Transverse colon (tissue), 4 donors: ENCODE results near the gene EFEMP1.

ENCODE experiments used
- EP300 ChIP-seq: sonication (generic); formaldehyde crosslinking; IDR thresholded peaks from one replicate; pipeline ENCODE4 v1.6.1; 2017; ENCODE audit warnings: antibody characterized with exemption, low read depth
- POLR2A ChIP-seq: fragments of 450-650 bp; IDR thresholded peaks from one replicate; pipeline ENCODE4 v1.6.1; 2016; ENCODE audit warnings: antibody characterized with exemption, mild to moderate bottlenecking, moderate library complexity
- POLR2AphosphoS5 ChIP-seq, 3 donors: sonication (generic); formaldehyde crosslinking; IDR thresholded peaks; one replicate each; pipeline ENCODE4 v1.6.1; 2016; ENCODE audit warnings: antibody characterized with exemption in 3 of 3
- TF ChIP-seq, protein P1 (sequence below), 5 experiments: fragments of 200-600 bp in 3 of 5; fragments of 450-650 bp in 2 of 5; sonication (generic) in 3 of 5; IDR thresholded peaks; 1 replicate in 2 of 5; 2 replicates in 3 of 5; pipeline ENCODE4 v1.5.1; 2016 to 2017; ENCODE audit warnings: antibody characterized with exemption in 5 of 5, inconsistent platforms in 3 of 5, mild to moderate bottlenecking in 2 of 5, moderate library complexity in 1 of 5

DNA sequence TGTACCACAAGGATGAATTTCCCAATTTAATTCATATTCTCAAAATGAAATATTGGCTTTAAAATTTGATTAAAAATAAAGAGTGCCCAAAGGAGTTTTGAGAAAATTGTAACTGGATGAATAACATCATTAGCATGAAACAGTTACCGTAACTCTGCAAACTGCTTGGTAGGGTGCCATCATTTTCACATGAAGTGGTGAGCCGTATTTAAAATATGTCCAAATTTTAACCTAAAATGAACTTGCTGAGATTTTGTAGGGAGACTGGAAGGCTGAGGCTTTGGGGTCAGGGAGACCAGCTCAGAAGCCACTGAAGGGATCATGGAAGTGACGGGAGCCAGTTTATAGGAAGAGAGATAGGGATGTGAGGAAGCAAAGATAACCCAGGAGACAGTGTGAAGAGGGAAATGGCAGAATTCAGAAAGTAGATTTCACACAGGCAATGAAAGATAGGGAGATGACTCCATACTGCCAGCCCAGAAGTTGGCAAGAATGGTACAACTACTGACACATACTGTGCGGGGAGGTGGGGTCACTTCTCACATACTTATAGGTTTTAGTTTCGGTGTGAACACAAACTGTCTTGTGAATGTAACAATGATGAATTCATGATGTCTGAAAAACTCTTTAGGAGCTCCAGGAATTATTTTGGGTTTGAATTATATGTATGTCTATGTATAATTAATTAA lies 53.8 kb downstream of the EFEMP1 start:
- TF ChIP-seq POLR2A (no peak), POLR2AphosphoS5 (IDR thresholded peaks at IDR 0.05) (no peak), EP300 (no peak)
- TF ChIP-seq, protein P1, sequence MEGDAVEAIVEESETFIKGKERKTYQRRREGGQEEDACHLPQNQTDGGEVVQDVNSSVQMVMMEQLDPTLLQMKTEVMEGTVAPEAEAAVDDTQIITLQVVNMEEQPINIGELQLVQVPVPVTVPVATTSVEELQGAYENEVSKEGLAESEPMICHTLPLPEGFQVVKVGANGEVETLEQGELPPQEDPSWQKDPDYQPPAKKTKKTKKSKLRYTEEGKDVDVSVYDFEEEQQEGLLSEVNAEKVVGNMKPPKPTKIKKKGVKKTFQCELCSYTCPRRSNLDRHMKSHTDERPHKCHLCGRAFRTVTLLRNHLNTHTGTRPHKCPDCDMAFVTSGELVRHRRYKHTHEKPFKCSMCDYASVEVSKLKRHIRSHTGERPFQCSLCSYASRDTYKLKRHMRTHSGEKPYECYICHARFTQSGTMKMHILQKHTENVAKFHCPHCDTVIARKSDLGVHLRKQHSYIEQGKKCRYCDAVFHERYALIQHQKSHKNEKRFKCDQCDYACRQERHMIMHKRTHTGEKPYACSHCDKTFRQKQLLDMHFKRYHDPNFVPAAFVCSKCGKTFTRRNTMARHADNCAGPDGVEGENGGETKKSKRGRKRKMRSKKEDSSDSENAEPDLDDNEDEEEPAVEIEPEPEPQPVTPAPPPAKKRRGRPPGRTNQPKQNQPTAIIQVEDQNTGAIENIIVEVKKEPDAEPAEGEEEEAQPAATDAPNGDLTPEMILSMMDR (IDR thresholded peaks at IDR 0.05) = no peak
